Astrocyte (in vitro differentiated cells and primary cell): ENCODE results near the gene SCN8A.

ENCODE experiments used
- EZH2 ChIP-seq: IDR thresholded peaks from 2 replicates; pipeline ENCODE4 v1.6.1; 2012; ENCODE audit warnings: mild to moderate bottlenecking, low read length, inconsistent platforms; ENCODE audit not compliant: insufficient read depth
- TF ChIP-seq, protein P1 (sequence below): IDR thresholded peaks from 2 replicates; pipeline ENCODE4 v1.5.1; 2011; ENCODE audit warnings: low read depth, mild to moderate bottlenecking, inconsistent platforms, low read length, moderate library complexity; ENCODE audit not compliant: insufficient read depth

DNA sequence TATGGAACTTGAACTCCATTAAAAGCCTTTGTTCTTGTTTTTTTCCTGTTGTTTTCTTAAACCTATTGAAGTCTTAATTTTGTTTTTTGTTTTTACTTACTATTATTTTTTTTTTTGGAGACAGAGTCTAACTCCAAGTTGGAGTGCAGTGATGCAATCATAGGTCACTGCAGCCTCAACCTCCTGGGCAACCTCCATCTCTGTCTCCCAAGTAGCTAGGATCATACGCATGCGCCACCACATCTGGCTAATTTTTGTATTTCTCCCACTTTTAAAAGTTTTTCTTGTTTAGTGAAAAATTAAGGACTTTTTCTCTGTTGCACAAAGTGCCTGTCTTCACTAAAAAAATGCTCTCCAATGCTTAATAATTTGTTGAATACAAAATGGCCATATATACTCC is 76.2 kb downstream of the SCN8A start:
- TF ChIP-seq, protein P1, sequence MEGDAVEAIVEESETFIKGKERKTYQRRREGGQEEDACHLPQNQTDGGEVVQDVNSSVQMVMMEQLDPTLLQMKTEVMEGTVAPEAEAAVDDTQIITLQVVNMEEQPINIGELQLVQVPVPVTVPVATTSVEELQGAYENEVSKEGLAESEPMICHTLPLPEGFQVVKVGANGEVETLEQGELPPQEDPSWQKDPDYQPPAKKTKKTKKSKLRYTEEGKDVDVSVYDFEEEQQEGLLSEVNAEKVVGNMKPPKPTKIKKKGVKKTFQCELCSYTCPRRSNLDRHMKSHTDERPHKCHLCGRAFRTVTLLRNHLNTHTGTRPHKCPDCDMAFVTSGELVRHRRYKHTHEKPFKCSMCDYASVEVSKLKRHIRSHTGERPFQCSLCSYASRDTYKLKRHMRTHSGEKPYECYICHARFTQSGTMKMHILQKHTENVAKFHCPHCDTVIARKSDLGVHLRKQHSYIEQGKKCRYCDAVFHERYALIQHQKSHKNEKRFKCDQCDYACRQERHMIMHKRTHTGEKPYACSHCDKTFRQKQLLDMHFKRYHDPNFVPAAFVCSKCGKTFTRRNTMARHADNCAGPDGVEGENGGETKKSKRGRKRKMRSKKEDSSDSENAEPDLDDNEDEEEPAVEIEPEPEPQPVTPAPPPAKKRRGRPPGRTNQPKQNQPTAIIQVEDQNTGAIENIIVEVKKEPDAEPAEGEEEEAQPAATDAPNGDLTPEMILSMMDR, result no peak
- no peak for TF ChIP-seq EZH2
